ENCODE data around the gene MXRA7.
A peak's percentile ranks its signal among the peaks of the same experiment; 100 is the strongest.

The MXRA7 gene

GRCh38 chr17:76670718-76671122 is 40.0 kb downstream of the MXRA7 start:
- no peak overlapping the region for H4K91ac ChIP-seq (ENCODE audit: low read depth, low read length, poor library complexity)
- H2BK5ac ChIP-seq (ENCODE audit: low read length), result no peak overlapping the region
- H3K4me3 ChIP-seq (ENCODE audit: low read length in 2 of 2), result peak overlapping the region in 1 of 2 donors; percentile 58
- H3K4me2 ChIP-seq (ENCODE audit: insufficient read depth, low read length, poor library complexity, severe bottlenecking), result no peak overlapping the region
- H2AK5ac ChIP-seq (ENCODE audit: low read depth, low read length), result no peak overlapping the region
- no peak overlapping the region for H2BK12ac ChIP-seq (ENCODE audit: low read length)
- no peak overlapping the region for H3K14ac ChIP-seq (ENCODE audit: low read length)
- no peak overlapping the region for H3K18ac ChIP-seq (ENCODE audit: low read length)
- no peaks in the 10 kb centered on the region for H3K36me3 ChIP-seq (replicated peaks in 1 of 2; ENCODE audit: control insufficient read depth in 2 of 2, insufficient read depth in 2 of 2, low read length in 2 of 2)
- WGBS, 2 donors (ENCODE audit: extremely low coverage in 2 of 2, insufficient read length in 2 of 2, insufficient replicate concordance in 1 of 2), result no CpG with 5 or more reads among the region's 9 CpGs
- no peak overlapping the region for H2BK120ac ChIP-seq (ENCODE audit: low read depth, low read length)
- H3K27ac ChIP-seq (replicated peaks; ENCODE audit: low read length), result no peak overlapping the region
- no peak for DNase-seq (ENCODE audit: low spot score)
- no peaks in the 10 kb centered on the region for H3K79me1 ChIP-seq (ENCODE audit: low read depth, low read length)
- H3K23ac ChIP-seq (ENCODE audit: low read depth, low read length, poor library complexity), result no peak overlapping the region
- H3K27me3 ChIP-seq (ENCODE audit: control insufficient read depth in 3 of 3, insufficient read depth in 3 of 3, low read depth in 1 of 3, low read length in 3 of 3), result no peaks in the 10 kb centered on the region
- no peak overlapping the region for H2BK15ac ChIP-seq (ENCODE audit: low read length)
- H2AFZ ChIP-seq (ENCODE audit: low read length), result peak overlapping the region; percentile 95
- peaks cover 5 to 7% of the 10 kb centered on the region in 2 donors for H3K4me1 ChIP-seq (ENCODE audit: control insufficient read depth in 2 of 2, insufficient read depth in 1 of 2, low read depth in 1 of 2, low read length in 2 of 2)
- no peak overlapping the region for H3K9ac ChIP-seq (ENCODE audit: low read depth, low read length, poor library complexity)
- peak overlapping the region; percentile 55 for H4K8ac ChIP-seq (ENCODE audit: low read depth, low read length)
- H3K4ac ChIP-seq (ENCODE audit: low read length), result no peak overlapping the region
- H3K9me3 ChIP-seq (replicated peaks in 1 of 2; ENCODE audit: control insufficient read depth in 2 of 2, insufficient read depth in 1 of 2, low read depth in 1 of 2, low read length in 2 of 2), result no peaks in the 10 kb centered on the region

- Histone ChIP-seq H3K4me3 (ENCODE audit: low read length in 2 of 2) (no peak overlapping the region), H3K27me3 (ENCODE audit: control insufficient read depth in 3 of 3, insufficient read depth in 3 of 3, low read depth in 1 of 3, low read length in 3 of 3) (no peaks in the 10 kb centered on the region), H3K9me3 (replicated peaks in 1 of 2; ENCODE audit: control insufficient read depth in 2 of 2, insufficient read depth in 1 of 2, low read depth in 1 of 2, low read length in 2 of 2) (no peaks in the 10 kb centered on the region), H3K23ac (ENCODE audit: low read depth, low read length, poor library complexity) (no peak overlapping the region), H4K8ac (ENCODE audit: low read depth, low read length) (no peak overlapping the region), H3K18ac (ENCODE audit: low read length) (no peak overlapping the region), H2BK12ac (ENCODE audit: low read length) (no peak overlapping the region), H2BK15ac (ENCODE audit: low read length) (no peak overlapping the region), H2AFZ (ENCODE audit: low read length) (peak overlapping the region; percentile 95), H3K9ac (ENCODE audit: low read depth, low read length, poor library complexity) (no peak overlapping the region), H3K36me3 (replicated peaks in 1 of 2; ENCODE audit: control insufficient read depth in 2 of 2, insufficient read depth in 2 of 2, low read length in 2 of 2) (no peaks in the 10 kb centered on the region), H2BK120ac (ENCODE audit: low read depth, low read length) (no peak overlapping the region), H3K79me1 (ENCODE audit: low read depth, low read length) (no peaks in the 10 kb centered on the region), H3K14ac (ENCODE audit: low read length) (no peak overlapping the region), H3K4me2 (ENCODE audit: insufficient read depth, low read length, poor library complexity, severe bottlenecking) (no peak overlapping the region), H3K27ac (replicated peaks; ENCODE audit: low read length) (no peak overlapping the region), H2BK5ac (ENCODE audit: low read length) (no peak overlapping the region), H3K4me1 (ENCODE audit: control insufficient read depth in 2 of 2, insufficient read depth in 1 of 2, low read depth in 1 of 2, low read length in 2 of 2) (peaks cover 5 to 7% of the 10 kb centered on the region in 2 donors), H3K4ac (ENCODE audit: low read length) (no peak overlapping the region), H2AK5ac (ENCODE audit: low read depth, low read length) (no peak overlapping the region), H4K91ac (ENCODE audit: low read depth, low read length, poor library complexity) (no peak overlapping the region)
- no CpG with 5 or more reads among the region's 9 CpGs for WGBS, 2 donors (ENCODE audit: extremely low coverage in 2 of 2, insufficient read length in 2 of 2, insufficient replicate concordance in 1 of 2)
- DNase-seq (ENCODE audit: low spot score), result no peak
Observed at GRCh38 chr17:76670020-76670717, 40.6 kb downstream of the MXRA7 start.

DNA sequence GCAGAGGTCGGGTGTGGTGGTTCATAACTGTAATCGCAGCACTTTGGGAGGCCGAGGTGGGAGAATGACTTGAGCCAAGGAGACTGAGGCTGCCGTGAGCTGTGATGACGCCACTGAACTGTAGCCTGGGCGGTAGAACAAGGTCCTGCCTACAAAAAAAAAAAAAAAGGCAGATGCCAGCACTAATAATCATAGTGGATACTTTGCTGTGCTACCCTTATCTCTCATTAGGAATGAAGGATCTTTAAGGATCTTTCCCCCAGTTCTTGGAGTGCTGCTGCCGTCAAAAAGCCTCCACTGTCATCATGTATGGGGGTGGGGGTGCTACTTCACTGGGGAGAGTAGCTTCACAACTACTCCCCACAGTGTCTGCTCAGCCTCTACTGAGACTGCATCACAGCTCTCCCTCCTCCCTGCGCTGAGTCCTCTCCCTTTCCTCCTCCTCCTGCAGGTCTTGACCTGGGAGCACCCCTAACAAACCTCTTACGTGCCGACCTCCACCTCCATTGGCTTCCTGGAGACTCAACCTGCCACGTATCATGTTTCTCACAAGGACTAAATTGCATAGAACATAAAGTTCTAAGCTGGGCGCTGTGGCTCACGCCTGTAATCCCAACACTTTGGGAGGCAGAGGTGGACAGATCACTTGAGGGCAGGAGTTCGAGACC is 42.8 kb downstream of the MXRA7 start:
- Histone ChIP-seq H4K91ac (ENCODE audit: low read depth, low read length, poor library complexity) (no peak overlapping the region), H3K14ac (ENCODE audit: low read length) (no peak overlapping the region), H3K4me1 (ENCODE audit: control insufficient read depth in 2 of 2, insufficient read depth in 1 of 2, low read depth in 1 of 2, low read length in 2 of 2) (peaks cover 5 to 7% of the 10 kb centered on the region in 2 donors), H2BK15ac (ENCODE audit: low read length) (no peak overlapping the region), H3K4me3 (ENCODE audit: low read length in 2 of 2) (no peak overlapping the region), H3K9ac (ENCODE audit: low read depth, low read length, poor library complexity) (no peak overlapping the region), H3K27ac (replicated peaks; ENCODE audit: low read length) (no peak overlapping the region), H3K23ac (ENCODE audit: low read depth, low read length, poor library complexity) (no peak overlapping the region), H3K9me3 (replicated peaks in 1 of 2; ENCODE audit: control insufficient read depth in 2 of 2, insufficient read depth in 1 of 2, low read depth in 1 of 2, low read length in 2 of 2) (no peaks in the 10 kb centered on the region), H2AFZ (ENCODE audit: low read length) (peak overlapping the region; percentile 4), H3K4me2 (ENCODE audit: insufficient read depth, low read length, poor library complexity, severe bottlenecking) (no peak overlapping the region), H4K8ac (ENCODE audit: low read depth, low read length) (no peak overlapping the region), H3K79me1 (ENCODE audit: low read depth, low read length) (no peaks in the 10 kb centered on the region), H3K4ac (ENCODE audit: low read length) (no peak overlapping the region), H2AK5ac (ENCODE audit: low read depth, low read length) (no peak overlapping the region), H3K27me3 (ENCODE audit: control insufficient read depth in 3 of 3, insufficient read depth in 3 of 3, low read depth in 1 of 3, low read length in 3 of 3) (no peaks in the 10 kb centered on the region), H3K18ac (ENCODE audit: low read length) (peak overlapping the region; percentile 40), H2BK12ac (ENCODE audit: low read length) (no peak overlapping the region), H3K36me3 (replicated peaks in 1 of 2; ENCODE audit: control insufficient read depth in 2 of 2, insufficient read depth in 2 of 2, low read length in 2 of 2) (no peaks in the 10 kb centered on the region), H2BK120ac (ENCODE audit: low read depth, low read length) (no peak overlapping the region), H2BK5ac (ENCODE audit: low read length) (no peak overlapping the region)
- no CpG with 5 or more reads among the region's 14 CpGs for WGBS, 2 donors (ENCODE audit: extremely low coverage in 2 of 2, insufficient read length in 2 of 2, insufficient replicate concordance in 1 of 2)
- DNase-seq (ENCODE audit: low spot score), result no peak

GRCh38 chr17:76667491-76667755 is 43.3 kb downstream of the MXRA7 start:
- no peak overlapping the region for H3K27ac ChIP-seq (replicated peaks; ENCODE audit: low read length)
- no CpG with 5 or more reads among the region's 2 CpGs for WGBS, 2 donors (ENCODE audit: extremely low coverage in 2 of 2, insufficient read length in 2 of 2, insufficient replicate concordance in 1 of 2)
- no peaks in the 10 kb centered on the region for H3K9me3 ChIP-seq (replicated peaks in 1 of 2; ENCODE audit: control insufficient read depth in 2 of 2, insufficient read depth in 1 of 2, low read depth in 1 of 2, low read length in 2 of 2)

More at GRCh38 chr17:76667491-76667755, 43.3 kb downstream of the MXRA7 start:
- Histone ChIP-seq H3K18ac (ENCODE audit: low read length) (no peak overlapping the region), H3K4me1 (ENCODE audit: control insufficient read depth in 2 of 2, insufficient read depth in 1 of 2, low read depth in 1 of 2, low read length in 2 of 2) (peaks cover 4 to 7% of the 10 kb centered on the region in 2 donors), H2BK120ac (ENCODE audit: low read depth, low read length) (no peak overlapping the region), H3K4ac (ENCODE audit: low read length) (no peak overlapping the region), H3K4me2 (ENCODE audit: insufficient read depth, low read length, poor library complexity, severe bottlenecking) (no peak overlapping the region), H4K91ac (ENCODE audit: low read depth, low read length, poor library complexity) (no peak overlapping the region), H3K14ac (ENCODE audit: low read length) (no peak overlapping the region), H3K27me3 (ENCODE audit: control insufficient read depth in 3 of 3, insufficient read depth in 3 of 3, low read depth in 1 of 3, low read length in 3 of 3) (no peaks in the 10 kb centered on the region), H2AFZ (ENCODE audit: low read length) (peak overlapping the region; percentile 4), H4K8ac (ENCODE audit: low read depth, low read length) (no peak overlapping the region), H3K4me3 (ENCODE audit: low read length in 2 of 2) (no peak overlapping the region), H2BK5ac (ENCODE audit: low read length) (no peak overlapping the region), H3K36me3 (replicated peaks in 1 of 2; ENCODE audit: control insufficient read depth in 2 of 2, insufficient read depth in 2 of 2, low read length in 2 of 2) (no peaks in the 10 kb centered on the region), H3K9ac (ENCODE audit: low read depth, low read length, poor library complexity) (no peak overlapping the region), H3K23ac (ENCODE audit: low read depth, low read length, poor library complexity) (no peak overlapping the region), H2AK5ac (ENCODE audit: low read depth, low read length) (no peak overlapping the region), H3K79me1 (ENCODE audit: low read depth, low read length) (no peaks in the 10 kb centered on the region), H2BK12ac (ENCODE audit: low read length) (no peak overlapping the region), H2BK15ac (ENCODE audit: low read length) (no peak overlapping the region)
- DNase-seq (ENCODE audit: low spot score), result no peak
